Sigmoid colon (tissue), 7 donors: ENCODE results near the gene DPF3. TPM values are rescaled to one million over a fixed set of nuclear protein-coding genes. Genes with fewer than 3 reads are reported as not detected.

Experiments
- DNase-seq: peaks from one replicate; pipeline ENCODE4 v3.0.0-alpha.2; 2019
- H3K27ac ChIP-seq, 4 donors: fragments of 200-600 bp; sonication (generic); one replicate each; pipeline ENCODE4 v1.5.1; 2016 to 2019; ENCODE audit warnings: mild to moderate bottlenecking in 1 of 4
- H3K27me3 ChIP-seq, 3 donors: fragments of 200-600 bp; sonication (generic); one replicate each; pipeline ENCODE4 v1.5.1; 2019; ENCODE audit warnings: mild to moderate bottlenecking in 1 of 3
- H3K36me3 ChIP-seq, 4 donors: fragments of 200-600 bp; sonication (generic); one replicate each; pipeline ENCODE4 v1.5.1; 2016 to 2019
- H3K4me1 ChIP-seq, 4 donors: fragments of 200-600 bp; sonication (generic); one replicate each; pipeline ENCODE4 v1.5.1; 2017 to 2019
- H3K4me3 ChIP-seq, 4 donors: fragments of 200-600 bp; sonication (generic); one replicate each; pipeline ENCODE4 v1.5.1; 2017 to 2019; ENCODE audit warnings: mild to moderate bottlenecking in 2 of 4, moderate library complexity in 1 of 4
- H3K9me3 ChIP-seq, 4 donors: fragments of 200-600 bp in 3 of 4; sonication (generic) in 3 of 4; one replicate each; pipeline versions ENCODE4 v1.5.1 to v1.6.1; 2013 to 2019
- CTCF ChIP-seq, 4 experiments: fragments of 450-650 bp in 3 of 4; fragments of 200-600 bp in 1 of 4; IDR thresholded peaks; one replicate each; pipeline ENCODE4 v1.5.1; 2016 to 2019; ENCODE audit warnings: antibody characterized with exemption in 4 of 4, mild to moderate bottlenecking in 3 of 4, moderate library complexity in 2 of 4
- EP300 ChIP-seq, 4 donors: sonication (generic); formaldehyde crosslinking; IDR thresholded peaks; one replicate each; pipeline ENCODE4 v1.6.1; 2017; ENCODE audit warnings: antibody characterized with exemption in 4 of 4
- POLR2A ChIP-seq, 2 donors: fragments of 450-650 bp; IDR thresholded peaks; one replicate each; pipeline ENCODE4 v1.6.1; 2016; ENCODE audit warnings: antibody characterized with exemption in 2 of 2, mild to moderate bottlenecking in 2 of 2, moderate library complexity in 2 of 2
- POLR2AphosphoS5 ChIP-seq, 4 donors: sonication (generic); formaldehyde crosslinking; IDR thresholded peaks; one replicate each; pipeline ENCODE4 v1.6.1; 2017; ENCODE audit warnings: antibody characterized with exemption in 4 of 4
- WGBS, 2 donors: extraction: QIAGEN DNeasy Blood & Tissue Kit; methylation state at CpG; one replicate each; pipeline ENCODE4 v1.1.7; 2013; 5-methylcytosine and 5-hydroxymethylcytosine counted together
- intact Hi-C: fragments of 100-400 bp; cut with DNase I; formaldehyde crosslinking; loops from one replicate; pipeline ENCODE4 v1.15.1; 2023
- polyA plus RNA-seq, 3 donors: library from polyadenylated mRNA; stranded (reverse); fragments of 200-250 nt; gene quantifications; one replicate each; pipeline ENCODE4 v1.2.3, GENCODE V29; 2013
- total RNA-seq, 4 donors: library from RNA; depleted of rRNA; stranded (reverse); fragments of >200 nt; gene quantifications; one replicate each; pipeline ENCODE4 v1.1.0, GENCODE V29; 2016
- donor health status: healthy with polysubstance abuse.
- donor health status: Bipolar disorder and iron deficiency.
- donor health status: healthy.

DPF3 gene
- total and polyA plus RNA-seq, 7 donors, result 0.28 to 4.5 (median 2.3) TPM

DNA sequence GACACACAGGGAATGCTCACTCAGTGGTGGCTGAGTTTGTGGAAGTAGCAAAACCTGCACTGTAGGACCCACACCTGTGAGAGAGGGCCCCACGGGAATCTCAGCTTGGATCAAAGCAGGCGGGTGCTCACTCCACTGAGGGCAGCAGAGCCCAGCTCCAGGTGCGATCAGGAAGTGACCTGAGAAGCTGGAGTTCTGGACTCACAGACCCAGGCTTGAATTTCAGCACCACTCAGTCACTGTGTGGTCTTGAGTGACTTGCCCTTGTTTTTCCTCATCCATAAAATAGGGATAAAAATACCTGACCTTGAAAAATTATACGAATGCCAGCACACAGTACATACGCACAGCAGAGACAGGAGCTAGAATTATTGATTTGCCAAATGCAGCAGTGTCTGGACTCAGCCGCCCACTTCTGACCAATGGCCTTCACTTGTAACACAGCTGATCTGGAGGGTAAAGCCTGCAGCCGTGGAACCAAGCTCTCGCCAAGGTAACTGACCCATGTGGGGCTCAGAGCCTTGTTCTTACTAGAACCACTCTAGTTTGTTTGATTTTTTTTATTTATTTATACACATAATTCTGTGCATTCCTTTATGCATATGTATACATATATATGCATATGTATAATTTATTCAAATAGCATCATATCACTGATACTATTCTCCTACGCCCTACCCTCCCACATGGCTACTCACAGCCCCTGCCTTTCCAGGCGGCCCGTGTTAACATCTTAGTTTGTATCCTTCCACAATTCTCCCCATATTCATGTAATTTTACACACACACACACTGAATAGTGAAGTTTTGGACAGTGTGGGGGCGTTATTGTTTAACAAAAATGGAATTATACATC, 53.9 kb downstream of the DPF3 start:
- TF ChIP-seq POLR2A (IDR thresholded peaks at IDR 0.05), result no peak
- TF ChIP-seq EP300 (IDR thresholded peaks at IDR 0.05), result no peak
- no peak for TF ChIP-seq CTCF (IDR thresholded peaks at IDR 0.05)
- no peak for TF ChIP-seq POLR2AphosphoS5 (IDR thresholded peaks at IDR 0.05)
- H3K9me3 ChIP-seq, result no peaks in the 10 kb centered on the region
- 91 to 94% methylated on average over 12 of the region's 12 CpGs for WGBS, 2 donors
- H3K27me3 ChIP-seq, result no peaks in the 10 kb centered on the region
- DNase-seq, result no peak
- H3K27ac ChIP-seq, result no peak overlapping the region
- no peaks in the 10 kb centered on the region for H3K4me1 ChIP-seq
- intact Hi-C loops, result no loop called here
- no peak overlapping the region for H3K4me3 ChIP-seq
- no peaks in the 10 kb centered on the region for H3K36me3 ChIP-seq

DNA sequence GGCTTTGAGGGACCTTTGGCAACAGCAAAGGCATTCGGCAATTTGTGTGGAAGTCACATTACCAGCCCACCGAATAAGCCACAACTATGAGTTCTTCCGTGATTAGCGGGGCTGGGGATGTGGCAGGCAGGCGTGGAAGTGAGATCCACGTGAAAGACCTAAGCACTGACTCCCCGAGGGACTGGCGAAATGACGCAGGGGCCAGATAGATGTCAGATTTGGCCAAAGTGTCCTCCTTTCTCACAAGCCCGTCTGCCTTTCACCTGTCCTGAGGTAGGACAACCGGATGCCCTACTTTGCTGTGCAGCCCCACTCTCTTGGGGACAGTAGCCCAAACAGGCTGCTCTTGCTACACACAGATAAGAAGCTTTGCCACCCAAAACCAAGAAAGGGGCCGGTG, 54.5 kb downstream of the DPF3 start:
- H3K27me3 ChIP-seq, result no peaks in the 10 kb centered on the region
- H3K4me3 ChIP-seq, result no peak overlapping the region
- no peak for DNase-seq
- no peaks in the 10 kb centered on the region for H3K9me3 ChIP-seq
- 96 to 97% methylated on average over 12 of the region's 12 CpGs for WGBS, 2 donors
- intact Hi-C loops, result no loop called here
- H3K36me3 ChIP-seq, result no peaks in the 10 kb centered on the region
- no peaks in the 10 kb centered on the region for H3K4me1 ChIP-seq
- H3K27ac ChIP-seq, result no peak overlapping the region
- TF ChIP-seq EP300 (IDR thresholded peaks at IDR 0.05) (no peak), CTCF (IDR thresholded peaks at IDR 0.05) (no peak), POLR2AphosphoS5 (IDR thresholded peaks at IDR 0.05) (no peak), POLR2A (IDR thresholded peaks at IDR 0.05) (no peak)

DNA sequence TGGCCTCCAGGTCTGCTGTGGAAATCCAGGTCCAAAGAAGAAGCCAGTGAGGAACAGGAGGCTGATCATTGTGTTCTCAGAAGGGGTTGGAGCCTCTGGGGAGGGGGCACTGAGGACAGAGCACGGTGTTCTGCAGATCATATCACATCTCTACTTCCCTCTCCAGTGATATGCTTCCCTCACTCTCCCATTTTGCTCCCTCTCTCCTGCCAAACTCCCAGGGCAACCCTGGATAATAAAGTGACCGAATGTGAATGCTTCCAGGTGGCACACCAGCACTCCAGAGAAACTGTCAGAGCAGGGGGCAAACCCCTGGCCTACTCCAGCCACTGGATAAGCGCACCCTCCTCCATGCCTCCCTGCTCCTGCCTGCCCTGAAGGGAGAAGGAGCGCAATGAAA, 57.8 kb downstream of the DPF3 start:
- Histone ChIP-seq H3K9me3 (no peaks in the 10 kb centered on the region), H3K36me3 (no peaks in the 10 kb centered on the region), H3K27me3 (no peaks in the 10 kb centered on the region), H3K27ac (no peak overlapping the region), H3K4me1 (peaks cover 0 to 13% (median 10%) of the 10 kb centered on the region in 4 donors), H3K4me3 (no peak overlapping the region)
- no peak for DNase-seq
- TF ChIP-seq POLR2AphosphoS5 (IDR thresholded peaks at IDR 0.05) (no peak), POLR2A (IDR thresholded peaks at IDR 0.05) (no peak), EP300 (IDR thresholded peaks at IDR 0.05) (no peak), CTCF (IDR thresholded peaks at IDR 0.05) (no peak)
- intact Hi-C loops, result no loop called here
- 88 to 93% methylated on average over 4 of the region's 4 CpGs for WGBS, 2 donors

- DNase-seq, result no peak
Observed at GRCh38 chr14:72833174-72833573, 60.7 kb downstream of the DPF3 start.

More at GRCh38 chr14:72833174-72833573, 60.7 kb downstream of the DPF3 start:
- WGBS, 2 donors, result 95 to 96% methylated on average over 9 of the region's 9 CpGs
- Histone ChIP-seq H3K27me3 (no peaks in the 10 kb centered on the region), H3K9me3 (peaks cover 0 to 2% (median 0%) of the 10 kb centered on the region in 4 donors), H3K4me1 (peaks cover 0 to 24% (median 20%) of the 10 kb centered on the region in 4 donors), H3K4me3 (no peak overlapping the region), H3K27ac (no peak overlapping the region), H3K36me3 (no peaks in the 10 kb centered on the region)
- TF ChIP-seq POLR2A (IDR thresholded peaks at IDR 0.05) (no peak), CTCF (IDR thresholded peaks at IDR 0.05) (no peak), EP300 (IDR thresholded peaks at IDR 0.05) (no peak), POLR2AphosphoS5 (IDR thresholded peaks at IDR 0.05) (no peak)
- intact Hi-C loops, result no loop called here
